ENCODE data around the gene LTBP3. TPM values are rescaled to one million over a fixed set of nuclear protein-coding genes. Genes with fewer than 3 reads are reported as not detected.

Gene LTBP3
- total and polyA plus RNA-seq, 9 of the 15 experiments (the other 6 are each of a cell fraction or from before 2014, with no cell fraction given): 0.06 to 20.5 (median 4.8) TPM

GRCh38 chr11:65575568-65576231 lies 17.5 kb upstream of the LTBP3 start, which contains the start of gene EHBP1L1 (continued):
- TF ChIP-seq ZNF318 (IDR thresholded peaks at IDR 0.05; ENCODE audit: borderline replicate concordance in 1 of 2, low read depth in 1 of 2) (no peak), ZNF717 (CRISPR knock-in tag; IDR thresholded peaks at IDR 0.05) (no peak), TOE1 (IDR thresholded peaks at IDR 0.05; ENCODE audit: borderline replicate concordance) (0 out of 2 replicates have a peak, but pooled peaks have one; percentile 4), TOE1 (CRISPR knock-in tag; IDR thresholded peaks at IDR 0.05; ENCODE audit: borderline replicate concordance, low read depth) (no peak), HCFC1 (IDR thresholded peaks at IDR 0.05; ENCODE audit: low read depth, low read length) (no peak), NR2F6 (CRISPR knock-in tag; IDR thresholded peaks at IDR 0.05) (no peak), KDM1A (IDR thresholded peaks at IDR 0.05) (peak in 1 of 2 experiments; percentile 50; a peak in 2 of 4 replicates), MBD2 (IDR thresholded peaks at IDR 0.05; ENCODE audit: borderline replicate concordance, low read depth) (0 out of 2 replicates have a peak, but pooled peaks have one; percentile 8), BDP1 (IDR thresholded peaks at IDR 0.05; ENCODE audit: insufficient read depth, insufficient read length) (no peak), ARNT (IDR thresholded peaks at IDR 0.05) (no peak), RFX1 (IDR thresholded peaks at IDR 0.05) (no peak), NRF1 (conservative IDR thresholded peaks at IDR 0.05 in 1 of 2, IDR thresholded peaks at IDR 0.05 in 1 of 2) (peak in 1 of 2 experiments; percentile 39; a peak in 2 of 4 replicates)
- TF ChIP-seq, protein P1, sequence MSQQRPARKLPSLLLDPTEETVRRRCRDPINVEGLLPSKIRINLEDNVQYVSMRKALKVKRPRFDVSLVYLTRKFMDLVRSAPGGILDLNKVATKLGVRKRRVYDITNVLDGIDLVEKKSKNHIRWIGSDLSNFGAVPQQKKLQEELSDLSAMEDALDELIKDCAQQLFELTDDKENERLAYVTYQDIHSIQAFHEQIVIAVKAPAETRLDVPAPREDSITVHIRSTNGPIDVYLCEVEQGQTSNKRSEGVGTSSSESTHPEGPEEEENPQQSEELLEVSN (IDR thresholded peaks at IDR 0.05; ENCODE audit: borderline replicate concordance in 1 of 2, extremely low read depth in 1 of 2, insufficient read depth in 1 of 2, insufficient read length in 1 of 2, low read depth in 1 of 2, low read length in 1 of 2, poor library complexity in 1 of 2, severe bottlenecking in 1 of 2): no peak
- TF ChIP-seq, protein P2, sequence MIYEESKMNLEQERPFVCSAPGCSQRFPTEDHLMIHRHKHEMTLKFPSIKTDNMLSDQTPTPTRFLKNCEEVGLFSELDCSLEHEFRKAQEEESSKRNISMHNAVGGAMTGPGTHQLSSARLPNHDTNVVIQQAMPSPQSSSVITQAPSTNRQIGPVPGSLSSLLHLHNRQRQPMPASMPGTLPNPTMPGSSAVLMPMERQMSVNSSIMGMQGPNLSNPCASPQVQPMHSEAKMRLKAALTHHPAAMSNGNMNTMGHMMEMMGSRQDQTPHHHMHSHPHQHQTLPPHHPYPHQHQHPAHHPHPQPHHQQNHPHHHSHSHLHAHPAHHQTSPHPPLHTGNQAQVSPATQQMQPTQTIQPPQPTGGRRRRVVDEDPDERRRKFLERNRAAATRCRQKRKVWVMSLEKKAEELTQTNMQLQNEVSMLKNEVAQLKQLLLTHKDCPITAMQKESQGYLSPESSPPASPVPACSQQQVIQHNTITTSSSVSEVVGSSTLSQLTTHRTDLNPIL (CRISPR knock-in tag; IDR thresholded peaks at IDR 0.05): no peak
- TF ChIP-seq, protein P3, sequence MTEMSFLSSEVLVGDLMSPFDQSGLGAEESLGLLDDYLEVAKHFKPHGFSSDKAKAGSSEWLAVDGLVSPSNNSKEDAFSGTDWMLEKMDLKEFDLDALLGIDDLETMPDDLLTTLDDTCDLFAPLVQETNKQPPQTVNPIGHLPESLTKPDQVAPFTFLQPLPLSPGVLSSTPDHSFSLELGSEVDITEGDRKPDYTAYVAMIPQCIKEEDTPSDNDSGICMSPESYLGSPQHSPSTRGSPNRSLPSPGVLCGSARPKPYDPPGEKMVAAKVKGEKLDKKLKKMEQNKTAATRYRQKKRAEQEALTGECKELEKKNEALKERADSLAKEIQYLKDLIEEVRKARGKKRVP (CRISPR knock-in tag; IDR thresholded peaks at IDR 0.05): no peak
